ENCODE data around the gene CES1.
"Not testable (repeated sequence)": the region's sequence is repeated elsewhere in the genome, so short reads cannot be mapped to it uniquely, and the experiment has no call there.

CES1 gene

DNA sequence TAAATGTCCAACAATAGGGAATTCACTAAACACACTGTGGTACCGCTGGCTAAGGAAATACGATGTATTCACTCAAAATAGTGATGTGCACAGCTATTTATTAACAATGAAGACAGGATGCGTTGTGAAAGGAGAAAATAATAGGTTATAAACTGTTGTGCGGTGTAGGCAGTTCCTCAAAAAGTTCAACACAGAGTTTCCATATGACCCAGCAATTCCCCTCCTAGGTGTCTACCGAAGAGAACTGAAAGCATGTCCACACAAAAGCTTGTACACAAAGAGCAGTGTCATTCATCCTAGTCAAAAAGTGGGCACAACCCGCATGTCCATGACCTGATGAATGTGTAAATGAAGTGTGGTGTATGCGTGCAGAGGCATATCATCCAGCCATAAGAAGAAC lies 1.2 kb upstream of the CES1 start:
- in situ Hi-C loops (cut with MboI; ENCODE audit: low sequenced_read_pairs) = loop anchor here (25.0 kb wide), 1 partner anchor 122 kb away; no protein-coding TSS in a partner anchor

DNA sequence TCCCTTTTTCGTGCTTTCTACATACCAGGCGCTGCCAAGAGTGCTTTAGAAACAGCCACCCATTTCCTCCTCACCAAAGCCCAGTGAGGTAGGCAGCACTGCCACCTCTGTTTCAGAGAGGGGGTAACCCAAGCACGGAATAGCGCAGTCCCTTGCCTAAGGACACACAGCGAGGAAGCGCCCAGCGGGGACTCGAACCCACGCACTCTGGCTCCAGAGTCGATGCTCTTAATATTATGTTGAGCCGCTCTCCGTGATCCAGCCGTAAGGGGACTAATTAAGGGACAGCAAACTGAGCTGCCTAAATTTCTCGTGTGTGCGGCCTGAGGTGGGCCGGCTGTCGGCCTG lies 497 bp downstream of the CES1 start:
- in situ Hi-C loops (cut with MboI; ENCODE audit: low sequenced_read_pairs) = loop anchor here (25.0 kb wide), 1 partner anchor 120 kb away; no protein-coding TSS in a partner anchor

DNA sequence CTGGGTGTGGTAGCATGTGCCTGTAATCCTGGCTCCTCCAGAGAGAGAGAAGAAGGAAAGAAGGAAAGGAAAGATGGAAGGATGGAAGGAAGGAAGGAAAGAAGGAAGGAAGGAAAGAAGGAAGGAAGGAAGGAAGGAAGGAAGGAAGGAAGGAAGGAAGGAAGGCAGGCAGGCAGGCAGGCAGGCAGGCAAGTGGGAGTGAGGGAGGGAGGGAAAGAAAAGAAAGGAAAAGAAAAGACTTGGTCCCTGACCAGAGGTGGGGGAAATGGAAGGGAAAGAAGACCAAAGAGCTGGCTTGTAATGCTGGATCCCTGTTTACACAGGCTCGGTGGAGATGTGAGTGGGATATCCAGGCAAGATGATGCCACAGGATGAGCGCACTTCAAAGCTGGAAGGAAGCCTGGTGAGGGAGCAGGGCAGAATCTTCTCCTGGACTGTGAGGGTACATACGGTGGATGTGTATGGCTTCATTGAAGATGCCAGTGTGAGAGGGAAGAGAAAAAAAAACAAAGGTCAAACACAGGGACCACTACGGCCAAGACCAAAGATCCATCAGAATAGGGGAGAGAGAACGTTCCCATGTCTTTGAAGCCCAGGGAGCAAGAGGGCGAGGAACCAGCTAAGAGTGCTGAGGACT lies 2.1 kb downstream of the CES1 start:
- in situ Hi-C loops (cut with MboI; ENCODE audit: low sequenced_read_pairs) = loop anchor here (25.0 kb wide), 1 partner anchor 118 kb away; no protein-coding TSS in a partner anchor

DNA sequence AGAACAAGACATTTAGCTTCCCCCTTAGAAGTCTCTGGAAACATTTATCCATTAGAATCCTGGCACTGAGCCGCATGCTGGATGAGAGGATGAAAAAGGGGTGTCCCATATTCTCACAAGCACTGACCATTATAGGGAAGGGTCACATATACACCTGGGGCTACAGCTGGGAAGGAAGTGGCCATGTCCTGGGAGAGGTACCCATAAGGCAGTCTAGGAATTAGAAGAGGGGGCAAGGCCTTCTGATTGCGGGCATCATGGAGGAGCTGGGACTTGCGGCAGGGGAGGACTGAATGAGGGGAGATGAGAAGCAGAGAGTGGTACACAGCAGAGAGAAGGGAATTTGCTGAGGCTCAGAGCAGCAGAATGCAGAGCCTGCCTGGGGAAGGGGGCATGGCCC lies 3.7 kb downstream of the CES1 start:
- in situ Hi-C loops (cut with MboI; ENCODE audit: low sequenced_read_pairs) = loop anchor here (25.0 kb wide), 1 partner anchor 117 kb away; no protein-coding TSS in a partner anchor

DNA sequence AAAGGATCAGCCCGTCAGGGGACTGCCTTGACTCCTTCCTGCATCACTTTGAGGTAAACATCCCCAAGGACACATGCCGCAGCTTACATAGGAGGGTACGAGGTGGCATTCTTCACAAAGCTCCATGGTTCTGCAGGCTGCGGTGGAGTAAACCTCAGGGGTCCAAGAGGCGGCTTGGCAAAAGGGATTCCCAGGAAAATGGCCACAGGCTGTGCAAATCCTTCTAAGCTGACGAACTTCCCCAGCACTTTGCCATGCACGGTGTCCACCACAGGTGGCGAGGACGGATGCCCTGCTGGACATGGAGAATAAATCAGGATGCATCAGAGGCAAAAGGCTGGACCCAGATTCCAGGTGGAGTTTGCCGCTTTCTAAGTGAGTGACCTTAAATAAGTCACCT lies 4.2 kb downstream of the CES1 start:
- in situ Hi-C loops (cut with MboI; ENCODE audit: low sequenced_read_pairs) = loop anchor here (25.0 kb wide), 1 partner anchor 116 kb away; no protein-coding TSS in a partner anchor

DNA sequence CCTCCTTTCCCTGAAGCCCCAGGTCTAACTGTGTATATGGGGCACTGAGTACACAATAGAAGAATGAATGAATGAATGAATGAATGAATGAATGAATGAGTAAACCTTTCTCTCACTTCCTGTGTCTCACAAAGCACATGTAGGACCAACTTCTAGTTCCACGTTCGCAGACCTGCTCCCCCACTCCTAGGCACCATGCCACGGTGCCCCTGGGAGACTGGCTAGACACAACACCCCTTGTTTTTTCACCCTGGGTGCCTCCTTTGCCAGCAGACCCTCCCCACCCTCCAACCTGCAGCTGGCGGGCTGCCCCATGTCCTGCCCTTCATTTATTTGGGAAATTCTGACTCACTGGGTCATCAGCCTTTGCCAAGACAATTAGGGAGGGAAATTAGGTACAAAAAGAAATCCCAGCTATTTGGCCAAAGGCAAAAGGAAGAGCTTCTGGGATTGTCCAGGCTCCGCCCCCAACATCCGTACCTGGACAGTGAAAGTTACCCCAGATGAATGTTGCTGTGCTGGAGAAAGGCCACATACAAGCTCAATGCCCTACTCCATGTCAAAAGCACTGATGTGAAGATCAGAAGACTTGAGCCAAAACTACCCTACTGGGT lies 7.7 kb downstream of the CES1 start:
- in situ Hi-C loops (cut with MboI; ENCODE audit: low sequenced_read_pairs) = loop anchor here (25.0 kb wide), 1 partner anchor 113 kb away; no protein-coding TSS in a partner anchor

DNA sequence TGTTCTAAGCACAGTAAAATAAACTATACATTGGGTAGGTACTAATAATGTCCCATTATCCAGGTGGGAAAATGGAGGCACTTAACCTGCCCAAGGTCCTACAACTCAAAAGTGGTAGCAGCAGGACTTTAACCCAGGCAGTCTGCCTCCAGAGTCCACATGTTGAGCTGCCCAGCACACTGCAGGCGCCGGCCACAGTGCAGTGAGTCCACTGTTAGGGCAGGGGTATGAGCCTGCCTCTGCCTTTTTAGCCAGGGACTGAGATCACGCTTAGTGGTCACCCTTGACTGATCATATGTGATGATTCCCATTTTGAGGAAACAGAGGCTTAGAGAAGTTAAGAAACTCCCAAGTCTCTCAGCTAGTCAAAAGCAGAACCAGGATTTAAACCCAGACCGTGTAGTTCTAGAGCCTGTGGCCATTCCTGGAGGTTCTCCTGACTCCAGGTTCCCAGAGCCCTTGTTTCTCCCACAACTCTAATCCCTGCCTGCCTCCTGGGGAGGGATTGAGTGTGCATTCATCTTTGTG lies 8.4 kb downstream of the CES1 start:
- in situ Hi-C loops (cut with MboI; ENCODE audit: low sequenced_read_pairs) = no loop called here

DNA sequence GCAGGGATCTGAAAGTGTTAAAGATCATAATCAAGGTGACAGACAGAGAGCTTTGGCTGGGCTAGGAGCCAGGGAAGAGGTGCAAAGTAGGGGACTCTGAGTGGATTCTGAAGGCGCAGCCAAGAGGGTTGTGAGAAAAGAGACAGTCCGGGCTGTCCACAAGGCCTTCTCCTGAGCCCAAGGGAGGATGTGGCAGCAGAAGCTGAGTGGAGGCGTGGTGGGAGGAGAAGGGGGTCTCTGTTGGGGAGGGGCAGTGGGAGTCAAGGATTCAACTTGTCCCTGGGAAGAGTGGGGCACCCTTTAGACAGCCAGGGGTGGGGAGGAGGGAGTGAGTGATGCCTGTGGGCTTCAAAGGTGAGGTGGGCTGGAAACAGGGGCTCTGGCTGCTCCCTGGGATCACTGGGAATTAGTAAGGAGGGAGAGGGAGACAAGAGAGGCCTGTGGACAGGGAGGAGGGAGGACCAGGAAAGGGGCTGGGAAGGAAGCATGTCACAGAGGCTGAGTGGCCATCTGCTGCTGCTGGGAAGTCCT lies 10.6 kb downstream of the CES1 start:
- in situ Hi-C loops (cut with MboI; ENCODE audit: low sequenced_read_pairs) = no loop called here

DNA sequence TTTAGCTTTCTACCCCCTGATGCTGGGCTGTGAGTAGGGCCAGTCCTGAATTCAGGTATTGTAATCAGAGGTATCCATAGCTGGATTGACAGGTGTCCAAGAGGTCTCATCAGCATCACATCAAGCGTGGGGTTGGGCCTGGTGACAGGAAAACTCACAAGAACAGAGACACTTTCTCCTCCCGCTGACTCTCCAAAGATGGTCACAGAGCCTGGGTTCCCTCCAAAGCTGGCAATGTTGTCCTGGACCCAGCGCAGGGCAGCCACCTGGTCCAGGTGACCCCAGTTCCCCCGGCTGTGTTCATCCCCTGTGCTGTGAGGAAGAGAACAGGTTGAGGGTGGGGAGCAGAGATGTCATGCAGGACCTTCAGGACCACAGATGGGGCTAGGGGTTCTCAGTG lies 11.7 kb downstream of the CES1 start:
- in situ Hi-C loops (cut with MboI; ENCODE audit: low sequenced_read_pairs) = no loop called here

DNA sequence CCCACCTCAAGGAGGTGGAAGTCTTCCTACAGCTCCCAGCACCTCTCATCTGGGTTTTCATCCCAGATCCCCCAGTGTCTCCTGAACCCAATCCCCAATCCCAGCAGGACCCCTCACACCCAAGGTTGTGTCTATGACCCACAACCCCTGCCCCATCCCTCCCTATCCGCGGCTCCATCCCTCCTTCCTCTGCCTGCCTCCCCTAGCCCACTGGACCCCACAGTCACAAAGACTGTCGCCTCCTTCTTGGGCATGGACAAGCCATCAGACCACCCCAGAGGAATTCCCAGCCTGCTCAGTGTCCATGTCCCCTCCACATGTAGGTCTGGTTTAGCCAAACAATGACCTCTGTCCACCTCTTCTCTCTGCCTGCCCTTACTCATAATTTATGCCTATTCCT lies 12.3 kb downstream of the CES1 start:
- in situ Hi-C loops (cut with MboI; ENCODE audit: low sequenced_read_pairs) = no loop called here

DNA sequence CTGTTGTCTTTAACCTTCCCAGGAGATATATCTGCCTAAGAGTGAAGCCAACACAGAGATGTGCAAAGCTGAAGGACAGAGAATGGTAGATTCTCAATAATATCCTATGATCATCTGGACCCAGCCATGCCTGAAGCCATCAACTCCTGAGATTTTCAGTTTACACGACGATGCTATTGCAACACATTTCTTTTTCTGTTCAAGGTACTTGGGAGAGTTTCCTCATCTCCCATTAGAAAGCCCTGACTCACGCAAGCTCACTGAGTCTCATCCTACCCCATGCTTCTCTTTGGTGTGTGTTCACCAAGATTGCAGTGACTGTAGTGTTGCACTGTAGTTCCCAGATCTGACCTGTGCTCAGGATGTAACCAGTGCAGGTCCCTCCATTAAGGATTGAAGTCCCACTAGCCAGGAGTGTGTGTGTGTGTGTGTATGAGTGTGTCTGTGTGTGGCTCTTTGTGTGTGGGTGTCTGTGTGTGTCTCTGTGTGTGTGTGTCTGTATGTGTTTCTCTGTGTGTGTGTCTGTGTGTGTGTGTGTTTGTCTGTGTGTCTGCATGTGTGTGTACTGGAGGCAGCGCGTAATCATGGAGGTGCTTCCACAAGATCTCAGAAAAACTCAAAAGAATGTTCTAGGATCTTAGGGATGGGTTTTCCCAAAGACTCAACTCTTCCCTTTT lies 15.5 kb downstream of the CES1 start:
- in situ Hi-C loops (cut with MboI; ENCODE audit: low sequenced_read_pairs) = no loop called here

DNA sequence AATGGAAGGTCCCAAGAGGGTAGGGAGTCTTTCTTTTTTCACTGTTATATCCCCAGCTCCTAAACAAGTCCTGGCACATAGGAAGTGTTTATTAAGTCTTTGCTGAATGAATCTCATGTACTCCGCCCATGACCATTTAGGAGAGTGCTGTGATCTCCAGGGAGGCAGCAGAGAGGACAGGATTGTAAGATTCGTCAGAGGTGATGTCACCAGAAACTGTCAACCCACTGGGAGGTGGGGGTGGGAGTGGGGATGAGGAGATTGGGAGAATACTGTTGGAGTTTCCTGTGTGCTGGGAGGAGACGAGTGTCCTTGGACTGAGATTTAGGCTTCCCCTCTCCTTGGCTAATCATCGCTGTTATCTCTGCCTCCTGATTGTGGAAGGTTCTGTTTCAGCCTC lies 16.7 kb downstream of the CES1 start:
- in situ Hi-C loops (cut with MboI; ENCODE audit: low sequenced_read_pairs) = not testable (repeated sequence)

DNA sequence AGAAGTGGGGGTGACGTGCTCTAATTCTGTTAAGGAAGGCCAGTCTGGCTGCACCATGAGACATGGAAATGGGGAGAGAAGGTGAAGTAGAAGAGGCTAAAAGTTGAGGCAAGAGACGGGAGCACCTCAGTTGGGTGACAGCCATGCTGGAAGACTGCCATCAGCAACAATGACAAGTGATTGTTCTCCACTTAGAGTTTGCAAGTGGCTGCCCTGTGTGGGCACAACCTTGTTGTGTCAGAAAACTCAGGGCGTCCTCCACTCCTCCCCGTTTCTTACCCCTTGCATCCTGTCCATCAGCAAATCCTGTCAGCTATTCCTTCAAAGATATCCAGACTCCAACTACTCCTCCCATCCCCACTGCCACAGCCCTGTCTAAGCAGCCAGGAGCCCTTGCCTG lies 17.6 kb downstream of the CES1 start:
- in situ Hi-C loops (cut with MboI; ENCODE audit: low sequenced_read_pairs) = no loop called here

DNA sequence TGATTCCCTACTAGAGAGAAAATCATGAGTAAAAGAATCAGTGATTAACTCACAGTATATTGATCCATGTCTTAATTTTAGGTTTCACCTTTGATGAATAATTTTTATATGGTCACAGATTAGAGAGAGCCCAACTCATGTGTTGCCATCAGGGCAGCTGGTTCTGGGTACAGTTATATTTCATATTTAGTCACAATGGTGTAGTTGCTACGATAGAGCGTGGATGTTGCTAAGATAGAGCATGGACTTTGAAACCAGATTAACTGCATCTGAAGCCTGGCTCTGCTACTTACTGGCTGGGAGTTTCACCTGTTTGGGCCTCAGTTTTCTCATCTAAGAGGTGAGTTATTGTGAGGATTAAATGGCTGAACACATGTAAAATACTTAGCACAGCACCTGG lies 18.7 kb downstream of the CES1 start:
- in situ Hi-C loops (cut with MboI; ENCODE audit: low sequenced_read_pairs) = not testable (repeated sequence)

DNA sequence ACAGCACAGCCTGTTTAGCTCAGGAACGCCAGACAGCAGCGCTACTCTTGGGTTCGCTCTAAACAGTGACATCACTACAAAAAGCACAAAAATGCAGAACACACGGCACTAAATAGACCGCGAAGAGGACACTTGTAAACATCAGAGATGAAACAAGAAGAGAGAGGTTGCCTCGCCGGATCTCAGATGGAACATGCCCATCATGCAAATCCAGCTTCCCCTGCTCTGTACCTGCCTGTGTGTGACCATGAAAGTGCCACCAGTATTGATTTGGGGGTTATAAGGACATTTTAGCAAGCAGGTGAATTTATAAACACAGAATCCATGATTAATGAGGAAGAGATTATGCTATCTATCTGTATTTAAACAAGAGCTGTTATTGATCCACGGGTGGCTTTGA lies 19.2 kb downstream of the CES1 start:
- in situ Hi-C loops (cut with MboI; ENCODE audit: low sequenced_read_pairs) = not testable (repeated sequence)

DNA sequence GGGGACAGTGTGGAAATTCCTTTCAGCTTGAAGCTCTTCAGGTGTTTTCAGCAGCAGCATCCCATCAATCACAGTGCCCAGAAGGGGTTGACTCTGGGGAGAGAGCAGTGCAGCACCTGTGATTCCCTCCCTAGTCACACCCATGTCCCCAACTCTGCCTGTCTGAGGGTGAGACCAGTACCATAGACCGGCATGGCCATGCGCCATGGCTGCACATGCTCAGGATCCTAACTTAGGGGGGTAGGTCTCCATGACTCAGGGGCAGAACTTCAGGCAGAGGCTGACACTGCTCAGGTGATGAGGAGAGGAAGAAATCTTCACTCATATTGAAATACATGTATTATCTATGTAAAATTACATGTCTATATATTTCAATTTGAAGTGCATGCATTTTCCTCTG lies 19.9 kb downstream of the CES1 start:
- in situ Hi-C loops (cut with MboI; ENCODE audit: low sequenced_read_pairs) = no loop called here

DNA sequence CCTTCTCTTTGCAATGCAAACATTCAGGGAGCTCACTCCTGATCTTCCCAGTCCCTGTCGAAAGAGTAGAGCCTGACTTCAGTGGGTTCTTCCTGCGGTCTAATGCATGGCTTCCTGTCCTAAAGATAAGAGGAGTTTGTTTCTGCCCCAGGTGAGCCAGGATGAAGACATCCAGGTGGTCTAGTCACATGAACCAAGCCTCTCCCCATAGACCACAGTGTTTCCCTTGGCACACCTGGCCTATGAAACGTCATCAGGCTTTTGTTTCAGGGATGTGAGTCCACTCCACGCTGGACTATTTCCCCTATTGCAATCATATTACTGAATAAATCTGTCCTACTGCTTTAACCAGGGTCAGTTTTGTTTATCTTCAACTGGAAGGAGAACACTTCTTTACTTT lies 21.1 kb downstream of the CES1 start:
- in situ Hi-C loops (cut with MboI; ENCODE audit: low sequenced_read_pairs) = no loop called here

DNA sequence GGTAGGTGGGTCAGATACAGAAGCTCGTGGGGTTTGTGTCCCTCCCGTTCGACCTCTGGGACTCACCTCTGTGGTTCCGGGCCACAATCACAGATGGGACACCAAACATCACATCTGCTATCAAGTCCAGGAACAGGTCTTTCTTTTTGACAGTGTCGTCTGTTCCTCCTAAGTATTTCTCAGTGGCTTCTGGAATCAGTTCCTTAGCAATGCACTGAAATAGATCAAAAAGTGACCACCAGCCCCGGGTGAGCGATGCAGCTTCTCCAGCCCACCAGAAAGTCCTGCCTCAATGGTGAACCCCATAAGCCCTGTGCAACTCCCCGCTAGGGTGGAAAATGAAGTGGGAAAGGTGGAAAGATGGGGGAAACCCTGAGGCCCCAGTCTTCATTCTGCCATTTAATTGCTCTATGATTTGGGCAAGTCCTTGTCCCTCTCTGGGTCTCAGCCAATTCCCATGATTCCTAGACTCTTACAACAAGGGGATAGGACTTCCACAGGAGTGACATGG lies 22.4 kb downstream of the CES1 start:
- in situ Hi-C loops (cut with MboI; ENCODE audit: low sequenced_read_pairs) = no loop called here

DNA sequence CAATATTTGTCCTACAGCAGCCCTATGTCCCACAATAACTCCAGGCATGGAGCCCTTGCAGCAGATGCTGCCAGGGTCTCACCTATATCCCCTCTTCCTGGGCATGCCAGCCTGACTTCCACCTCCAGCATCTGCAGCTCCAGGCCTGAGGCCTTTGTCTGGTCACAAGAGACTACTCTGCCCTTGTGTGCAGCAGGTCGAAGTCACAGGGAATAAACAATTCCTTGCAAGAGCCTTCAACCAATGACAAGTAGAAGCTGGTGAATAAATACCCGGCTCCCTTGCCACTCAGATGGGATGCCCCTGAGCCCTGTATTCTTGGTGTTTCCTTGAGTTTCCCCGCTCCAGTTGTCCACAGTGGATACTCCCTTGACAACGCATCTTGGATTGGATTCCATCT lies 23.0 kb downstream of the CES1 start:
- in situ Hi-C loops (cut with MboI; ENCODE audit: low sequenced_read_pairs) = no loop called here

DNA sequence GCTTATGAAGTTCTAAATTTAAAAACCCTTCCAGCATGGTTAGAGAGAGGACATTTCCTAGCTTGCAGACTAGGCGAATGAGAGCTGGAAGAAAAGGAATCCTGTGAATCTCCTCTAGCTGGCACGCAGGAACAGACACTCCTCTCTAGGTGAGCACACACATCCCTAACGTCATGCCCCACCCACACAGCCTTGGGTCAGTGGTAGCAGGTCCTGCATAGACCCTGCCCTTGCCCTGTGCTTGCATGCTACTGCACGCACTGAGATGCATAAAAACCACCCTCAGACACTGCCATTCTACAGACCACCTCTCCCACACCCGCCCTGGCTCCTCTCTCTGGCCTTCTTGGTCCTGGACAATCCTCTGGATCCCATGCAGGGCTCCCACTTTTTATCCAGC lies 23.5 kb downstream of the CES1 start:
- in situ Hi-C loops (cut with MboI; ENCODE audit: low sequenced_read_pairs) = no loop called here

DNA sequence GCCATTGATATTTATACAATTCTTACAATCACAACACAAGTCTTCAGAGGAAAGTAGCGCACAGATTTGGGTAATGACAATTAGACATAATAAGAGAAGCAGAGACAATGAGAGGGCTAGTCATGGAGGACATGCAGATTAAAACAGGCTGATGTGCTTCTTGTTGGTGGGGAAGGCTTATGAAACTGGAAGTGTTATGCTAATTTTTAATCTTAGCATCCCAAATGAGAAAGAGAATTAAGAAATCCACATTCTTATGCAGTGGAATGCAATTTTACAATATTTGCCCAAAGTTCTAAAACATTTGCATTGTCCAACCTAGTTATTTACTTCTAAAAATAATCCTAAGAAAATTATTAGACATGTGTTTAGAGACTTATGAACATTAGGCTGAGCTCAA lies 24.6 kb downstream of the CES1 start:
- in situ Hi-C loops (cut with MboI; ENCODE audit: low sequenced_read_pairs) = not testable (repeated sequence)
